ENCODE measurements around the gene HTD2. TPM values are rescaled to one million over a fixed set of nuclear protein-coding genes. Genes with fewer than 3 reads are reported as not detected.

The HTD2 gene
- total and polyA plus RNA-seq, 12 donors = 1.6 to 13.2 (median 10.3) TPM

DNA sequence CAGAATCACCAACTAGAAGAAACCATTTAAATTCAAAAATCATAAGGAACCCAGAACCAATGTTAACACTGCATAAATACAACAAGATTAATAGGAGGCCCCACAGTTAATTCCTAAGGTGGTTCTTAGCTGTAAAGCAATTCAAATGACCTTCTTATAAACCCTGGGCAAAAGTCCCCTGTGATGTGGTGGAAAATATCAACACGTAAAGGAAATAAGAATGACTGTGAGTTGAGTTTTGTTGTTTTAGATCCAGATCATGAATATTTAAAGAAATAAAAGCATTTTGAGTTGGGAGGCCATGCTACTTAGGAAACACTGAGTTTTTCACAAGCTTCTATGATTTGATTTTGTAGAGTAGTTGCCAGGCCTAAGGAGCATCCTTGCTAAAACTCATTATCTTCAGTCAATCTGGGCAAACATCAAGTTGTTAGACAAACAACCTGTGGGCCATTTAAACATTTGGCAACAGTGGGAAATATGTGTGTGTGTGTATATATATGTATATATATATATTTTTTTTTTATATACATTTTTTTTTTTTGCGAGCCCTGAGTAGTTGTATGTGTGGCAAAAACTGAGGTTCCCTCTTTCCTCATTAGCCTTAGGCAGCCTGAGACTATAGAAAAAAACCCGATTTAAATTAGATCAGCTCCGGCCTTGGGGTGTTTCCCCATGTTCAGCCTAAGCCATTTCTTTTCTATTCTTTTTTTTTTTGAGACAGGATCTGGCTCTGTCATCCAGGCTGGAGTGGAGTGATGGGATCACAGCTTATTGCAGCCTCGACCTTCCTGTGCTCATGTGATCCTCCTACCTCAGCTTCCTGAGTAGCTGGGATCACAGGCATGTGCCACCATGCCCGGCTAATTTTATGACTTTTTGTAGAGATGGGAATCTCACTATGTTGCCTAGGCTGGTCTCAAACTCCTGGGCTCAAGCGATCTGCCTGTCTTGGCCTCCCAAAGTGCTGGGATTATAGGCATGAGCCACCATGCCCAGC lies 18.4 kb downstream of the HTD2 start:
- WGBS, 4 donors = 73 to 77% (median 75%) methylated on average over 7 of the region's 7 CpGs
- DNase-seq = no peak
- intact Hi-C loops (cut with DNase I) = loop anchor here (5.0 to 10.0 kb wide), 4 partner anchors 88 to 300 kb away; no protein-coding TSS in a partner anchor
- H3K4me1 ChIP-seq (replicated peaks in 1 of 2) = peaks cover 17 to 32% of the 10 kb centered on the region in 2 donors
- H3K27ac ChIP-seq = peak overlapping the region in 4 of 5 donors; percentile 13 to 77 (median 46)
- H3K9me3 ChIP-seq (replicated peaks in 1 of 3) = no peaks in the 10 kb centered on the region
- H3K36me3 ChIP-seq (replicated peaks in 1 of 2) = no peaks in the 10 kb centered on the region
- no peaks in the 10 kb centered on the region for H3K27me3 ChIP-seq
- H3K4me3 ChIP-seq = no peak overlapping the region
- TF ChIP-seq, protein P1, sequence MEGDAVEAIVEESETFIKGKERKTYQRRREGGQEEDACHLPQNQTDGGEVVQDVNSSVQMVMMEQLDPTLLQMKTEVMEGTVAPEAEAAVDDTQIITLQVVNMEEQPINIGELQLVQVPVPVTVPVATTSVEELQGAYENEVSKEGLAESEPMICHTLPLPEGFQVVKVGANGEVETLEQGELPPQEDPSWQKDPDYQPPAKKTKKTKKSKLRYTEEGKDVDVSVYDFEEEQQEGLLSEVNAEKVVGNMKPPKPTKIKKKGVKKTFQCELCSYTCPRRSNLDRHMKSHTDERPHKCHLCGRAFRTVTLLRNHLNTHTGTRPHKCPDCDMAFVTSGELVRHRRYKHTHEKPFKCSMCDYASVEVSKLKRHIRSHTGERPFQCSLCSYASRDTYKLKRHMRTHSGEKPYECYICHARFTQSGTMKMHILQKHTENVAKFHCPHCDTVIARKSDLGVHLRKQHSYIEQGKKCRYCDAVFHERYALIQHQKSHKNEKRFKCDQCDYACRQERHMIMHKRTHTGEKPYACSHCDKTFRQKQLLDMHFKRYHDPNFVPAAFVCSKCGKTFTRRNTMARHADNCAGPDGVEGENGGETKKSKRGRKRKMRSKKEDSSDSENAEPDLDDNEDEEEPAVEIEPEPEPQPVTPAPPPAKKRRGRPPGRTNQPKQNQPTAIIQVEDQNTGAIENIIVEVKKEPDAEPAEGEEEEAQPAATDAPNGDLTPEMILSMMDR (IDR thresholded peaks at IDR 0.05) = no peak
- no peak for TF ChIP-seq POLR2A (IDR thresholded peaks at IDR 0.05)

- Histone ChIP-seq H3K4me3 (no peak overlapping the region), H3K27ac (peak overlapping the region in 4 of 5 donors; percentile 13 to 77 (median 46)), H3K9me3 (replicated peaks in 1 of 3) (no peaks in the 10 kb centered on the region), H3K27me3 (no peaks in the 10 kb centered on the region), H3K4me1 (replicated peaks in 1 of 2) (peaks cover 17 to 32% of the 10 kb centered on the region in 2 donors), H3K36me3 (replicated peaks in 1 of 2) (no peaks in the 10 kb centered on the region)
- intact Hi-C loops (cut with DNase I) = loop anchor here (5.0 to 10.0 kb wide), 2 partner anchors 87 to 299 kb away; no protein-coding TSS in a partner anchor
- 14 to 28% (median 19%) methylated on average over 2 of the region's 2 CpGs for WGBS, 4 donors
- TF ChIP-seq, protein P1 (IDR thresholded peaks at IDR 0.05) = no peak
- DNase-seq = no peak
Measured at GRCh38 chr3:58325525-58325992, 19.2 kb downstream of the HTD2 start.

DNA sequence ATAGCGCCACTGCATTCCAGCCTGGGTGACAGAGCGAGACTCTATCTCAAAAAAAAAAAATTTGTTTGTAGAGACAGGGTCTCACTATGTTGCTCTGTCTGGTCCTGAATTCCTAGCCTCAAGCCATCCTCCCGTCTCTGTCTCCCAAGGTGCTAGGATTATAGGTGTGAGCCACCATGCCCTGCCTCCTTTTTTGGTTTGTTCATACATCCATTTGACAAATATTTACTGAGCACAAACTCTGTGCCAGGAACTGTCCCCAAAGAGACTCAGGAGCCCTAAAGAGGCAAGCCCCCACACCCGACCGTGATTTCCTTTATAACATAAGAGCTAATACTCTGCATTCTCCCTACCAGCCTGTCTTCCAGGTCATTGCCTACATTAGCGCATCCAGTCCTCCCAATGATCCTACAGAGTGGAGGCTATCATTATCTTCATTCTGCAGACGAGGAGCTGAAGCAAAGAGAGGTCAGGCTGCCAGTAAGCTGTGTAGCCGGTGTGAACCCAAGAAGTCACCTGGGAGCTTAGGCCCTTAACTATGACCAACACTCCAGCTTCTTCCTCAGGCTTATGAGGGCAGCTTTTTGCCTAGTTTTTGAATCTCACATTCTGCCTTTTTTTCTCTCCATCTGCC lies 20.1 kb downstream of the HTD2 start:
- Histone ChIP-seq H3K9me3 (replicated peaks in 1 of 3) (no peaks in the 10 kb centered on the region), H3K27ac (peak overlapping the region in 2 of 5 donors; percentile 68 to 77), H3K4me3 (no peak overlapping the region), H3K27me3 (no peaks in the 10 kb centered on the region), H3K36me3 (replicated peaks in 1 of 2) (no peaks in the 10 kb centered on the region), H3K4me1 (replicated peaks in 1 of 2) (peaks cover 17 to 32% of the 10 kb centered on the region in 2 donors)
- WGBS, 4 donors = 95 to 97% (median 96%) methylated on average over 8 of the region's 8 CpGs
- no peak for DNase-seq
- TF ChIP-seq, protein P1 (IDR thresholded peaks at IDR 0.05) = no peak
- no peak for TF ChIP-seq POLR2A (IDR thresholded peaks at IDR 0.05)
- intact Hi-C loops (cut with DNase I) = loop anchor here (5.0 to 10.0 kb wide), 2 partner anchors 86 to 298 kb away; no protein-coding TSS in a partner anchor
